Upper lobe of left lung (tissue), 6 donors: Measurements from ENCODE around the gene CEBPE. TPM values are rescaled to one million over a fixed set of nuclear protein-coding genes. Genes with fewer than 3 reads are reported as not detected.

ENCODE experiments used
- ATAC-seq, 2 donors: fragments of 200-7000 bp; cut with Tn5 transposase; one replicate each; pipeline ENCODE4 v1.9.1; 2022; ENCODE audit warnings: mild to moderate bottlenecking in 2 of 2, moderate library complexity in 2 of 2; ENCODE audit not compliant: low FRiP score in 2 of 2
- DNase-seq, 2 donors: peaks; one replicate each; pipeline ENCODE4 v3.0.0-alpha.2; 2019 to 2020
- H3K27ac ChIP-seq, 4 donors: fragments of 200-600 bp; sonication (generic); one replicate each; pipeline ENCODE4 v1.5.1; 2016 to 2019
- H3K27me3 ChIP-seq, 4 donors: fragments of 200-600 bp; sonication (generic); one replicate each; pipeline ENCODE4 v1.5.1; 2017 to 2019
- H3K36me3 ChIP-seq, 4 donors: fragments of 200-600 bp; sonication (generic); one replicate each; pipeline ENCODE4 v1.5.1; 2016 to 2019
- H3K4me1 ChIP-seq, 4 donors: fragments of 200-600 bp; sonication (generic); one replicate each; pipeline ENCODE4 v1.5.1; 2018 to 2019
- H3K4me3 ChIP-seq, 4 donors: fragments of 200-600 bp; sonication (generic); one replicate each; pipeline ENCODE4 v1.5.1; 2017 to 2019; ENCODE audit warnings: mild to moderate bottlenecking in 2 of 4, moderate library complexity in 1 of 4
- H3K9me3 ChIP-seq, 4 donors: fragments of 200-600 bp; sonication (generic); one replicate each; pipeline ENCODE4 v1.5.1; 2018 to 2019
- CTCF ChIP-seq, 6 experiments: fragments of 450-650 bp in 4 of 6; fragments of 200-600 bp in 2 of 6; sonication (generic) in 2 of 6; IDR thresholded peaks; one replicate each; pipeline ENCODE4 v1.5.1; 2016 to 2019; ENCODE audit warnings: antibody characterized with exemption in 6 of 6
- EP300 ChIP-seq, 4 donors: sonication (generic); formaldehyde crosslinking; IDR thresholded peaks; one replicate each; pipeline ENCODE4 v1.5.1; 2017; ENCODE audit warnings: antibody characterized with exemption in 4 of 4, control low read depth in 2 of 4
- POLR2A ChIP-seq, 4 donors: fragments of 450-650 bp; IDR thresholded peaks; one replicate each; pipeline ENCODE4 v1.5.1; 2016 to 2017; ENCODE audit warnings: antibody characterized with exemption in 4 of 4, mild to moderate bottlenecking in 2 of 4
- POLR2AphosphoS5 ChIP-seq, 2 donors: sonication (generic); formaldehyde crosslinking; IDR thresholded peaks; one replicate each; pipeline ENCODE4 v1.5.1; 2017; ENCODE audit warnings: antibody characterized with exemption in 2 of 2
- WGBS, 2 donors: methylation state at CpG; one replicate each; pipeline ENCODE4 v1.1.5; 2017 to 2018; 5-methylcytosine and 5-hydroxymethylcytosine counted together
- total RNA-seq, 6 donors: library from RNA; depleted of rRNA in 4 of 6; stranded (reverse); fragments of >200 nt in 4 of 6; gene quantifications; one replicate each; pipeline versions ENCODE4 v1.1.0 to v1.2.1, GENCODE V29; 2016 to 2021
- donor health status: DM: no; HTN: no; CAD: no; lungs with moderate emphysema.
- donor health status: DM: no; HTN: yes; CAD: no; lungs with severe emphysema.

Gene CEBPE
- total RNA-seq, 6 donors from 2014 or later = 0.31 to 0.77 TPM; not detected in 4

- DNase-seq = no peak
Observed at GRCh38 chr14:23149745-23150144, 30.7 kb upstream of the CEBPE start.

GRCh38 chr14:23148591-23149249 is 29.7 kb upstream of the CEBPE start:
- Histone ChIP-seq H3K27me3 (no peaks in the 10 kb centered on the region), H3K27ac (no peak overlapping the region), H3K36me3 (no peaks in the 10 kb centered on the region), H3K4me1 (peaks cover 9 to 25% (median 13%) of the 10 kb centered on the region in 4 donors), H3K4me3 (no peak overlapping the region), H3K9me3 (no peaks in the 10 kb centered on the region)
- no peak for TF ChIP-seq EP300 (IDR thresholded peaks at IDR 0.05)
- no peak for TF ChIP-seq POLR2AphosphoS5 (IDR thresholded peaks at IDR 0.05)
- TF ChIP-seq POLR2A (IDR thresholded peaks at IDR 0.05) = no peak
- TF ChIP-seq CTCF (IDR thresholded peaks at IDR 0.05) = no peak
- ATAC-seq (peak in 1 of 2 donors; percentile 15), DNase-seq (no peak)
- 93 to 97% methylated on average over 5 of the region's 5 CpGs for WGBS, 2 donors

More at GRCh38 chr14:23149745-23150144, 30.7 kb upstream of the CEBPE start:
- H3K27ac ChIP-seq = no peak overlapping the region
- H3K4me1 ChIP-seq = peaks cover 15 to 36% (median 23%) of the 10 kb centered on the region in 4 donors
- H3K36me3 ChIP-seq = no peaks in the 10 kb centered on the region
- ATAC-seq = no peak
- H3K4me3 ChIP-seq = no peak overlapping the region
- TF ChIP-seq EP300 (IDR thresholded peaks at IDR 0.05) (no peak), POLR2AphosphoS5 (IDR thresholded peaks at IDR 0.05) (no peak), CTCF (IDR thresholded peaks at IDR 0.05) (no peak), POLR2A (IDR thresholded peaks at IDR 0.05) (no peak)
- no peaks in the 10 kb centered on the region for H3K9me3 ChIP-seq
- no peaks in the 10 kb centered on the region for H3K27me3 ChIP-seq

GRCh38 chr14:23147676-23148075 is 28.6 kb upstream of the CEBPE start:
- Histone ChIP-seq H3K4me3 (no peak overlapping the region), H3K36me3 (no peaks in the 10 kb centered on the region), H3K9me3 (no peaks in the 10 kb centered on the region), H3K27me3 (no peaks in the 10 kb centered on the region), H3K4me1 (peaks cover 0 to 24% (median 3%) of the 10 kb centered on the region in 4 donors), H3K27ac (no peak overlapping the region)
- no peak for DNase-seq
- 69% methylated on average over 1 of the region's 1 CpG; no CpG with 5 or more reads in 1 of the 2 donors for WGBS, 2 donors
- TF ChIP-seq POLR2A (IDR thresholded peaks at IDR 0.05) (no peak), CTCF (IDR thresholded peaks at IDR 0.05) (no peak), EP300 (IDR thresholded peaks at IDR 0.05) (no peak), POLR2AphosphoS5 (IDR thresholded peaks at IDR 0.05) (no peak)
- ATAC-seq = no peak

GRCh38 chr14:23146980-23147379 is 27.9 kb upstream of the CEBPE start:
- no peaks in the 10 kb centered on the region for H3K9me3 ChIP-seq
- H3K36me3 ChIP-seq = no peaks in the 10 kb centered on the region
- DNase-seq = no peak
- TF ChIP-seq POLR2AphosphoS5 (IDR thresholded peaks at IDR 0.05) (no peak), POLR2A (IDR thresholded peaks at IDR 0.05) (no peak), EP300 (IDR thresholded peaks at IDR 0.05) (no peak), CTCF (IDR thresholded peaks at IDR 0.05) (no peak)
- 84 to 93% methylated on average over 4 of the region's 4 CpGs for WGBS, 2 donors
- H3K4me1 ChIP-seq = peaks cover 0 to 21% (median 5%) of the 10 kb centered on the region in 4 donors
- no peak overlapping the region for H3K4me3 ChIP-seq
- no peak for ATAC-seq
- peak overlapping the region in 1 of 4 donors; percentile 66 for H3K27ac ChIP-seq
- H3K27me3 ChIP-seq = no peaks in the 10 kb centered on the region
